DMS 273 treated with DMSO at 0.1 percent for 48 hours (cell line): Measurements from ENCODE around the gene ABTB2.

ENCODE experiments used
- DNase-seq: peaks from one replicate; lab custom pipeline; 2025; lab: John Stamatoyannopoulos, UW

ABTB2 gene

GRCh38 chr11:34166806-34167740 is 190.7 kb downstream of the ABTB2 start:
- DNase-seq = no peak

- DNase-seq = no peak
These were observed 191.8 kb downstream of the ABTB2 start for GRCh38 chr11:34165786-34166555.

- no peak for DNase-seq
These were observed 192.7 kb downstream of the ABTB2 start for GRCh38 chr11:34165121-34165520.

GRCh38 chr11:34162856-34163255 is 195.0 kb downstream of the ABTB2 start:
- DNase-seq = no peak

GRCh38 chr11:34162493-34162820 is 195.4 kb downstream of the ABTB2 start:
- DNase-seq = no peak

GRCh38 chr11:34161812-34162492 is 195.9 kb downstream of the ABTB2 start:
- no peak for DNase-seq

GRCh38 chr11:34161361-34161760 is 196.4 kb downstream of the ABTB2 start:
- no peak for DNase-seq

GRCh38 chr11:34160791-34161190 is 197.0 kb downstream of the ABTB2 start:
- DNase-seq = no peak

- DNase-seq = no peak
These were observed 197.6 kb downstream of the ABTB2 start for GRCh38 chr11:34160049-34160721.

GRCh38 chr11:34158661-34159060 is 199.1 kb downstream of the ABTB2 start:
- DNase-seq = no peak

GRCh38 chr11:34157163-34157562 is 200.6 kb downstream of the ABTB2 start:
- DNase-seq = no peak

- no peak for DNase-seq
These were observed 202.1 kb downstream of the ABTB2 start for GRCh38 chr11:34155757-34156062.

- no peak for DNase-seq
These were observed 202.6 kb downstream of the ABTB2 start for GRCh38 chr11:34155057-34155756.

GRCh38 chr11:34154059-34154875 is 203.5 kb downstream of the ABTB2 start:
- DNase-seq = no peak

- no peak for DNase-seq
These were observed 205.6 kb downstream of the ABTB2 start for GRCh38 chr11:34151916-34152845.

- DNase-seq = no peak
These were observed 206.6 kb downstream of the ABTB2 start for GRCh38 chr11:34151166-34151565.

GRCh38 chr11:34150494-34151151 is 207.2 kb downstream of the ABTB2 start:
- no peak for DNase-seq

GRCh38 chr11:34149786-34150185 is 208.0 kb downstream of the ABTB2 start:
- no peak for DNase-seq

- no peak for DNase-seq
These were observed 208.5 kb downstream of the ABTB2 start for GRCh38 chr11:34149274-34149673.
